ENCODE results near the gene CAMK4.

DNA sequence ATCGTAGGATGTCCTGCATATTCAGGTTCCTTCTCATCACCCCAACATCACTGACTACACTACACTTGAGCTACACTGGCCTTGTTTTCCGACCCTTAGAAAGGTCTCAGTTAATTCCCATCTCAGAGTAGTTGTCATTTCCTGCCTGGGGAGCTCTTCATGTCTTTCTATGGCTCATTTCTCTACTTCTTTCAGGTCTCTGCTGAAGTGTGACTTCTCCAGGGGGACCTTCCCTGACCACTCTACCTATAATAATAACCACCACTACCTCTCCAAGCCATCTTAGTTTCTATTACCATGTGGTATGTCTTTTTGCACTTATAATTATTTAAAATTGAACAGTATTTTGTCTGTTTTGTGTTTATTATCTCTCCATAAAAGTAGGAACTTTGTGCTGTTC, 174.9 kb downstream of the CAMK4 start:
- TF ChIP-seq POLR2A (IDR thresholded peaks at IDR 0.05), result no peak
- TF ChIP-seq, protein P1, sequence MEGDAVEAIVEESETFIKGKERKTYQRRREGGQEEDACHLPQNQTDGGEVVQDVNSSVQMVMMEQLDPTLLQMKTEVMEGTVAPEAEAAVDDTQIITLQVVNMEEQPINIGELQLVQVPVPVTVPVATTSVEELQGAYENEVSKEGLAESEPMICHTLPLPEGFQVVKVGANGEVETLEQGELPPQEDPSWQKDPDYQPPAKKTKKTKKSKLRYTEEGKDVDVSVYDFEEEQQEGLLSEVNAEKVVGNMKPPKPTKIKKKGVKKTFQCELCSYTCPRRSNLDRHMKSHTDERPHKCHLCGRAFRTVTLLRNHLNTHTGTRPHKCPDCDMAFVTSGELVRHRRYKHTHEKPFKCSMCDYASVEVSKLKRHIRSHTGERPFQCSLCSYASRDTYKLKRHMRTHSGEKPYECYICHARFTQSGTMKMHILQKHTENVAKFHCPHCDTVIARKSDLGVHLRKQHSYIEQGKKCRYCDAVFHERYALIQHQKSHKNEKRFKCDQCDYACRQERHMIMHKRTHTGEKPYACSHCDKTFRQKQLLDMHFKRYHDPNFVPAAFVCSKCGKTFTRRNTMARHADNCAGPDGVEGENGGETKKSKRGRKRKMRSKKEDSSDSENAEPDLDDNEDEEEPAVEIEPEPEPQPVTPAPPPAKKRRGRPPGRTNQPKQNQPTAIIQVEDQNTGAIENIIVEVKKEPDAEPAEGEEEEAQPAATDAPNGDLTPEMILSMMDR (IDR thresholded peaks at IDR 0.05), result no peak
